ENCODE data around the gene NELFB. TPM values are rescaled to one million over a fixed set of nuclear protein-coding genes. Genes with fewer than 3 reads are reported as not detected.

The NELFB gene
- total RNA-seq, 4 donors from 2014 or later: 28.1 to 90.5 (median 53.9) TPM

DNA sequence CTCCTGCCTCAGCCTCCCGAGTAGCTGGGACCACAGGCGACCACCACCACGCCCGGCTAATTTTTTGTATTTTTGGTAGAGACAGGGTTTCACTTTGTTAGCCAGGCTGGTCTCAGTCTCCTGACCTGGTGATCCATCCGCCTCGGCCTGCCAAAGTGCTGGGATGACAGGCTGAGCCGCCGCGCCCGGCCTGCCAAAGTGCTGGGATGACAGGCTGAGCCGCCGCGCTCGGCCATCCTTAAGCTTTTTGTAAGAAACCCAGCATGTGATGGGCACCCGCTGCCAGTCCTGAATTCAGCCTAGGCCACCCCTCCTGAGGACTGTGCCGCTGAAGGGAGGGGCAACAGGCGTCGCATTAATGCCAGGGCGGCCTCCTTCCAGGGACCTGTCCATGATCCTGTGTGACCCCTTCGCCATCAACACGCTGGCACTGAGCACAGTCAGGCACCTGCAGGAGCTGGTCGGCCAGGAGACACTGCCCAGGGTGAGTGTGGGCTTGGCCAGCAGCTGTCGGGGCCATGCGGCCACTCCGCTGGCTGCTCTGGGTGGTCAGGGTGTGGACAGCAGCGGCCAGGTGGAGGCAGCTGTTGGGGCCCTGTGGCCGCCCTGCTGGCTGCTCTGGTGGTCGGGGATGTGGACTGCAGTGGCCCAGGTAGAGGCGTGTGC, 10.5 kb downstream of the NELFB start:
- Histone ChIP-seq H3K4me3 (no peak overlapping the region), H3K36me3 (peaks cover 0 to 28% (median 8%) of the 10 kb centered on the region in 4 donors), H3K27me3 (no peaks in the 10 kb centered on the region), H3K9me3 (no peaks in the 10 kb centered on the region), H3K4me1 (peaks cover 13 to 24% (median 22%) of the 10 kb centered on the region in 4 donors), H3K27ac (no peak overlapping the region)
- TF ChIP-seq EP300 (IDR thresholded peaks at IDR 0.05; ENCODE audit: low read depth): no peak
- TF ChIP-seq POLR2A (IDR thresholded peaks at IDR 0.05): no peak
- TF ChIP-seq CTCF (IDR thresholded peaks at IDR 0.05): no peak
- no peak for TF ChIP-seq POLR2AphosphoS5 (IDR thresholded peaks at IDR 0.05)
- in situ Hi-C loops (cut with MboI; ENCODE audit: low pct_ligation_motif_present in 1 of 4, low pct_unique_long_range_greater_than_20kb in 1 of 4, low sequenced_read_pairs in 3 of 4) (no loop called here), intact Hi-C loops (cut with DNase I; ENCODE audit: low total_unique reads) (no loop called here)
- WGBS, 2 donors (ENCODE audit: low coverage in 1 of 2): 91% methylated on average over 29 of the region's 29 CpGs; no CpG with 5 or more reads in 1 of the 2 donors
- no peak for DNase-seq

- intact Hi-C loops (cut with DNase I; ENCODE audit: low total_unique reads): no loop called here
- WGBS, 2 donors (ENCODE audit: low coverage in 1 of 2): 93% methylated on average over 14 of the region's 15 CpGs; no CpG with 5 or more reads in 1 of the 2 donors
- TF ChIP-seq POLR2A (IDR thresholded peaks at IDR 0.05) (no peak), POLR2AphosphoS5 (IDR thresholded peaks at IDR 0.05) (no peak), CTCF (IDR thresholded peaks at IDR 0.05) (no peak), EP300 (IDR thresholded peaks at IDR 0.05; ENCODE audit: low read depth) (no peak)
- DNase-seq: no peak
- H3K27ac ChIP-seq: no peak overlapping the region
- peaks cover 13 to 24% (median 22%) of the 10 kb centered on the region in 4 donors for H3K4me1 ChIP-seq
- H3K27me3 ChIP-seq: no peaks in the 10 kb centered on the region
- peaks cover 0 to 28% (median 8%) of the 10 kb centered on the region in 4 donors for H3K36me3 ChIP-seq
- no peaks in the 10 kb centered on the region for H3K9me3 ChIP-seq
- H3K4me3 ChIP-seq: no peak overlapping the region
- in situ Hi-C loops (cut with MboI; ENCODE audit: low pct_ligation_motif_present in 1 of 4, low pct_unique_long_range_greater_than_20kb in 1 of 4, low sequenced_read_pairs in 3 of 4): no loop called here
These were observed 11.0 kb downstream of the NELFB start for GRCh38 chr9:137266162-137266527.

DNA sequence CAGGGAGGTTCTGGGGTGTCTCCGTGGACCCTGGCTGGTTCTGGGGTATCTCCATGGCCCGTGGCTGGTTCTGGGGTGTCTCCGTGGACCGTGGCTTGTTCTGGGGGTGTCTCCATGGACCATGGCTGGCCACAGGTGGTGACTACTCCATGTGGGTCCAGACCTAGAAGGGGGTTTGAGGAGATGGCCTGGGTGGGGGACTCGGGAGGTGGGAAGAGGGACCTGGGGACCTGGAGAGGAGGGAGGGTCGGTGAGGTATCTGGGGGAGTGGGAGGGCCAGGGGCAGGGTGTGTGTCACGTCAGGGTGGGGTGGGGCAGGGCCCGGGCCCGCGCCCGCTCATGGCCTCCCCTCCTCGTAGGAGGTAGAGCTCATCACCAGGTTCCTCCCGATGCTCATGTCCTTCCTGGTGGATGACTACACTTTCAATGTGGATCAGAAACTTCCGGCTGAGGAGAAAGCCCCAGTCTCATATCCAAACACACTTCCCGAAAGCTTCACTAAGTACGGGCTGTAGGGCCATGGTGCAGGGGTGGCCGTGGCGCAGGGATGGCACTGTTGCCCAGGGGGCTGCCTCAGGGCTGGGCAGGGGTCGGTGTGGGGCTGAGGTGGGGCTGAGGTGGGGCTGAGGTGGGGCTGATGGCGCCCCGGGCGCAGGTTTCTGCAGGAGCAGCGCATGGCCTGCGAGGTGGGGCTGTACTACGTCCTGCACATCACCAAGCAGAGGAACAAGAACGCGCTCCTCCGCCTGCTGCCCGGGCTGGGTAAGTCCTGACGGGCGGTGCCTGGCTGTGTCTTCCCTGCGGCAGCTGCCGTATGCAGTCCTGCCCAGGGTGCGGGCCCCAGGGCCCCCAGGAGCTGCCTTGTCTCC, 11.7 kb downstream of the NELFB start:
- H3K27ac ChIP-seq: no peak overlapping the region
- no peak for DNase-seq
- WGBS, 2 donors (ENCODE audit: low coverage in 1 of 2): 20 to 90% methylated on average over 1 to 34 of the region's 34 CpGs
- H3K27me3 ChIP-seq: no peaks in the 10 kb centered on the region
- no peaks in the 10 kb centered on the region for H3K9me3 ChIP-seq
- intact Hi-C loops (cut with DNase I; ENCODE audit: low total_unique reads) (no loop called here), in situ Hi-C loops (cut with MboI; ENCODE audit: low pct_ligation_motif_present in 1 of 4, low pct_unique_long_range_greater_than_20kb in 1 of 4, low sequenced_read_pairs in 3 of 4) (no loop called here)
- TF ChIP-seq POLR2A (IDR thresholded peaks at IDR 0.05): no peak
- TF ChIP-seq EP300 (IDR thresholded peaks at IDR 0.05; ENCODE audit: low read depth): no peak
- no peak for TF ChIP-seq POLR2AphosphoS5 (IDR thresholded peaks at IDR 0.05)
- TF ChIP-seq CTCF (IDR thresholded peaks at IDR 0.05): no peak
- no peak overlapping the region for H3K4me3 ChIP-seq
- H3K4me1 ChIP-seq: peaks cover 13 to 24% (median 22%) of the 10 kb centered on the region in 4 donors
- peaks cover 0 to 28% (median 8%) of the 10 kb centered on the region in 4 donors for H3K36me3 ChIP-seq

- Histone ChIP-seq H3K4me1 (peaks cover 13 to 24% (median 22%) of the 10 kb centered on the region in 4 donors), H3K27ac (peak overlapping the region in 3 of 4 donors; percentile 77 to 83 (median 77)), H3K4me3 (no peak overlapping the region), H3K36me3 (peaks cover 0 to 36% (median 15%) of the 10 kb centered on the region in 4 donors), H3K9me3 (no peaks in the 10 kb centered on the region), H3K27me3 (no peaks in the 10 kb centered on the region)
- intact Hi-C loops (cut with DNase I; ENCODE audit: low total_unique reads) (no loop called here), in situ Hi-C loops (cut with MboI; ENCODE audit: low pct_ligation_motif_present in 1 of 4, low pct_unique_long_range_greater_than_20kb in 1 of 4, low sequenced_read_pairs in 3 of 4) (no loop called here)
- DNase-seq: no peak
- TF ChIP-seq POLR2AphosphoS5 (IDR thresholded peaks at IDR 0.05): no peak
- no peak for TF ChIP-seq CTCF (IDR thresholded peaks at IDR 0.05)
- TF ChIP-seq POLR2A (IDR thresholded peaks at IDR 0.05): no peak
- no peak for TF ChIP-seq EP300 (IDR thresholded peaks at IDR 0.05; ENCODE audit: low read depth)
- 80 to 89% methylated on average over 1 to 6 of the region's 6 CpGs for WGBS, 2 donors (ENCODE audit: low coverage in 1 of 2)
These were observed 12.8 kb downstream of the NELFB start for GRCh38 chr9:137267933-137268355.

Data from transverse colon (tissue), 4 donors.